Memory B cell (primary cell): ENCODE data around the gene FAH.

Experiments
- ATAC-seq: fragments of 150-1000 bp; cut with Tn5 transposase; 2 replicates; pipeline ENCODE4 v1.10.0; 2021; ENCODE audit warnings: low read depth, mild to moderate bottlenecking, moderate library complexity
- DNase-seq, 2 donors: peaks; one replicate each; pipeline ENCODE4 v3.0.0; 2022; ENCODE audit warnings: low spot score in 2 of 2
- H3K27ac Mint-ChIP-seq: one replicate; pipeline ENCODE4 v1.8.0; 2022; ENCODE audit warnings: mild to moderate bottlenecking, moderate library complexity, mixed read lengths
- H3K27me3 Mint-ChIP-seq: one replicate; pipeline ENCODE4 v1.8.0; 2022; ENCODE audit warnings: mixed read lengths
- H3K36me3 Mint-ChIP-seq: one replicate; pipeline ENCODE4 v1.8.0; 2022; ENCODE audit warnings: mild to moderate bottlenecking, mixed read lengths
- H3K4me1 Mint-ChIP-seq: one replicate; pipeline ENCODE4 v1.8.0; 2022; ENCODE audit warnings: mixed read lengths
- H3K4me3 Mint-ChIP-seq: one replicate; pipeline ENCODE4 v1.8.0; 2022; ENCODE audit warnings: mild to moderate bottlenecking, moderate library complexity, mixed read lengths
- H3K9me3 Mint-ChIP-seq: one replicate; pipeline ENCODE4 v1.8.0; 2022; ENCODE audit warnings: mixed read lengths

FAH gene

DNA sequence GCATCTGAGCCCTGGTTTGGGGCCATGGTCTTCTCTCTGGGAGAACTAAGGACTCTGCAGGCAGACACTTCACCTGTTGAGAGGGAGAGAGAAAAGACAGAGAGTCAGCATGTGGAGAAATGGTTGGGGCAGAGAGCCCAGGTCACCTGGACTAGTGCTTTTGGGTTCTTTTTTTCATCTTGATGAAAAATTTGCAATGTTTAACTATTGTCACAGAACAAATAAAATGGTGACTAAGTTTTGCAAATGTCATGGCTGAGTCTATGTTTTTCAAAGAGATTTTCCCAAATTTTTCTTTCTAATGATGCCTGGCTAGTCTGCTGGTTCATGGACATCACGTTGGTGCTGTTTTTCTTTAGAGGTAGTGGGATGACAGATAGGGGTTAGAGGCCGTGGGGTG, 17.8 kb downstream of the FAH start:
- Mint-ChIP-seq H3K27ac (no peak overlapping the region), H3K36me3 (no peaks in the 10 kb centered on the region), H3K9me3 (no peaks in the 10 kb centered on the region), H3K4me1 (peaks cover 8% of the 10 kb centered on the region), H3K27me3 (no peaks in the 10 kb centered on the region), H3K4me3 (no peak overlapping the region)
- DNase-seq (no peak), ATAC-seq (no peak)

DNA sequence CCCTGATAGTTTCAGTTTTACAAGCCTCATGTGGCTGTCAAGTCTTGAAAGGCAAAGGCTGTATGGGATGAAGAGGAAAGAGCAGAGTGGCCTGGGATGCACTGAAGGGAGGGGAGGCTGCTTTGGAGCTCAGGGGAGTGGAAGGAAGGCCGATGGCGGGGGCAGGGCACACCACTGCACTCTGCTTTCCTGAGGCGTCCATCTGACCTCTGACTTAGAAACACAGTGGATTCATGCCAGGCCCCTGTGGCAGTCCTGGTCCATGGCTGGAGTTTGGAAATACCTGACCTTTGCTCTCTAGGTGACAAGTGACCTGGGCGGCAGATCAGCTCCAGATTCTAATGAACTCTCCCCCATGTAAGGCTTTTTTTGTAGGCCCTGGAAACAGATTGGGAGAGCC, 19.0 kb downstream of the FAH start:
- H3K27ac Mint-ChIP-seq = no peak overlapping the region
- no peak for DNase-seq
- no peaks in the 10 kb centered on the region for H3K27me3 Mint-ChIP-seq
- no peak overlapping the region for H3K4me3 Mint-ChIP-seq
- H3K36me3 Mint-ChIP-seq = no peaks in the 10 kb centered on the region
- H3K9me3 Mint-ChIP-seq = no peaks in the 10 kb centered on the region
- no peak for ATAC-seq
- peaks cover 8% of the 10 kb centered on the region for H3K4me1 Mint-ChIP-seq

DNA sequence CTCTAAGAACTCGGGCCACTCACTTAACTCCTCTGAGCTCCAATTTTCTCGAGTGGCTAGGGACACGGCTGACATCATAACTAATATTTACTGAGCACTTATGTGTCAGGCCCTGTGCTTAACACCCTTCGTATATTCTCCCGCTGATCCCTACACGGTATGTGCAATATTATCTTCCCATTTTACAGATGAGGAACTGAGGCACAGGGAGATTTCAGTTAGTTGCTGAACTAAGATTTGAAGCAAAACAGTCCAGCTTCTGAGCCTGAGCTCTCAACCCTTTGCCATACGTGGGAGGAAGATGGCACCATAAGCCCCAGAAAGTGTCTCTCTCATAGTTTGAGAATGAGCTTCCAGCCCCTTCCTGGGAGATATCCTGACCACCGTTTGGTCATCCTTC, 19.6 kb downstream of the FAH start:
- Mint-ChIP-seq H3K27ac (no peak overlapping the region), H3K4me1 (peaks cover 8% of the 10 kb centered on the region), H3K36me3 (no peaks in the 10 kb centered on the region), H3K9me3 (no peaks in the 10 kb centered on the region), H3K27me3 (no peaks in the 10 kb centered on the region), H3K4me3 (no peak overlapping the region)
- no peak for DNase-seq
- no peak for ATAC-seq

DNA sequence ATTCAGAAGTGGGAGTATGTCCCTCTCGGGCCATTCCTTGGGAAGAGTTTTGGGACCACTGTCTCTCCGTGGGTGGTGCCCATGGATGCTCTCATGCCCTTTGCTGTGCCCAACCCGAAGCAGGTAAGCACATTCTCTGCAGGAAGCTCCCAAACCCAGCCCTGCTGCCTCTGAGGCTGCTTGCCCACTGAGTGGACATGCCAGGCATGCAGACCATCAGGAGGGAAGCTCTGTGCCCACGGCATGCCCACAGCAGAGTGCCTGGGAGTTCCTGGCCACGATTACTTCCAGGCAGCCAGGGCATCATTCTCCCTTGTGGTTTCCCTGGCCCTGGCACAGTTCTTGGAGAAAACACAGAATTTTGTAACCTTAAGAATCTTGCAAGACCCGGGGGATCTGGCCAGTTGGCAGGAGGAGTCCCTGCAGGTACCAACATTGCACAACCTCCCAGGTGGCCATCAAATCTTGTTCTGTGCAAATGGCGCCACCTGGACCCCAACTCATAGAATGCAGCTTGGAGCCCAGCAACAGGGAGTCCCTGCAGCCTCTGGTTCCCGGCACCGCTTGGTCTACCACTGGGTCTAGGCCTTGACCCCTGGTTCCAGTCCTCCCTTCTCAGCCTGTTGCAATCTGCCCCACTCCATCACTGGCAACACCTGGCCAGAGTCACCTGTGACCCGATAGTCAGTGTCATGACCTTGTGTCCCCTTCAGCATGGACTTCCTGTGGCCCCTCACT, 20.4 kb downstream of the FAH start:
- Mint-ChIP-seq H3K27ac (no peak overlapping the region), H3K4me3 (no peak overlapping the region)
- DNase-seq = peak; percentile 68 to 73

DNA sequence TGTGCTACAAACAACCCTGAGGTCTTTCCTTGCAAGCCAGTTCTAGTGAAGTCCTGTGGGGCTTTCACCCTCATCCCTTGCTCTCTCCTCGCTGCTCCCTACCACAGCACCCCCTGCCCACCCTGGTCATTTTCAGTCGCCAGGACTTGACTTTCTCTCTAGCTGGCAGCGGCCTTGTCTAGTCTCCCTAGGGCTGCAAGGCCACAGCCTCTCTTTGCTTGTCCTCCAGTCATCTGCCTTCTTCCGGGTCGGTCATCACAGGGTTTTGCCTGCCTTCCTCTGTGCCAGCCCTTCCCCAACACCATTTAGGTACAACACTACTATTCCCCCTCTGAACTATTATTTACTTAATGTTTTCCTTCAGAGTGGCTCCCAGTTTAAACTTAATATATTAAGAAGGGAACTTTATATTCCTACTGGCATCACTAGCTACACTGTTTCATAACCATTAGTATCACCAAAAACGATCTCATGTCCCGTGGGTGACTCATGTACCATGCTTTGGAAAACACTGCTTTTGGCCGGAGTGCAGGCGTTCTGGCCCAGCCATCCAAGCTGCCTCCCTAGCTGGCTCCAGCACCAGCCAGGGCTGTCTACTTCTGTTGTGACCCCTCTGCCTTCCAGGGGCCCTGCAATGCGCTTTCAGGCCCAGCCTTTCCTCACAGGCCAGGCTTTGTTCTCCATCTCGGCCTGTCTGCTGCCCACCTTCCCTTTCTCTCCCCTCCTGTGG, 21.4 kb downstream of the FAH start:
- ATAC-seq (no peak), DNase-seq (no peak)
- Mint-ChIP-seq H3K27ac (no peak overlapping the region), H3K9me3 (no peaks in the 10 kb centered on the region), H3K4me3 (no peak overlapping the region), H3K36me3 (peaks cover 2% of the 10 kb centered on the region), H3K4me1 (peaks cover 8% of the 10 kb centered on the region), H3K27me3 (no peaks in the 10 kb centered on the region)

More for the DNA sequence above, 20.4 kb downstream of the FAH start:
- H3K4me1 Mint-ChIP-seq = peaks cover 8% of the 10 kb centered on the region
- H3K9me3 Mint-ChIP-seq = no peaks in the 10 kb centered on the region
- H3K36me3 Mint-ChIP-seq = no peaks in the 10 kb centered on the region
- H3K27me3 Mint-ChIP-seq = no peaks in the 10 kb centered on the region
- peak; percentile 81 for ATAC-seq

DNA sequence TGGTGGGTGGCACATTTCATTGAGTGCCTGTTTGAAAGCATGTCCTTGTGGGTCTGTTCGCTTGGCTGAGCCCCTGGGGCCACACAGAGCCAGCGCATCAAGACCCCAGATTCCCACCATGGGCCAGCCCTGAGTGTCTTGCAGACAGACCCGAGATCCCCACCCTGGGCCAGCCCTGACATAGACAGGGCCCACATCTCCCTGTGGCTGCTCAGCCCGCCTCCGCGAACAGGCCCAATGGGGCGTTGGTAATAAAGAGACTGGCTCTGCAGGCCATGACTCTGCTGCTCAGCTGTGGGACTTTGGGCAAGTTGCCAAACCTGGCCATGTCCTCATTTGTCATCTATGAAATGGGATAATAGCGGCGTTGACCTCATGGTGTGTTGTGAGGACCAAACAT, 22.6 kb downstream of the FAH start:
- Mint-ChIP-seq H3K27ac (no peak overlapping the region), H3K36me3 (peaks cover 5% of the 10 kb centered on the region), H3K9me3 (no peaks in the 10 kb centered on the region), H3K4me1 (peaks cover 8% of the 10 kb centered on the region), H3K4me3 (no peak overlapping the region), H3K27me3 (no peaks in the 10 kb centered on the region)
- DNase-seq (no peak), ATAC-seq (no peak)

DNA sequence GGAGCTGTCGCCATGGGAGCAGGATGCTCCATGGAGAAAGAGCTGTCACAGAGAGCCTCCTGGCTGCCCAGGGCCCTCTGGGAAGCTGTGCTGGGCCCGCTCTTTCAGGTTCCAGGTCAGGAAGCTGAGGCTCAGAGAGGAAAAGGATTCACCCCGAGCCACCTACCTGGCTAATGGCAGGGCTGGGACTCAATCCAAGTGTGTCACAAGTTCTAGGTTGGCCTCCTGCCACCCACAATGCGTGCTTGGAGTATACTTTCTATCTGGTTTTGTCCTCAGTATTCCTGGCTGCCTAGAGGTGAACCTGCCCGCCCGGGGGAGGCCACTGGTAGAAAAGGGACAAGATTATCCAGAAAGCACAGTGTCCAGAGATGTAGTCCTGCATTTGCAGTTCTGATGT, 23.6 kb downstream of the FAH start:
- Mint-ChIP-seq H3K27me3 (no peaks in the 10 kb centered on the region), H3K4me1 (peaks cover 8% of the 10 kb centered on the region), H3K36me3 (peaks cover 7% of the 10 kb centered on the region), H3K4me3 (no peak overlapping the region), H3K9me3 (no peaks in the 10 kb centered on the region), H3K27ac (no peak overlapping the region)
- no peak for DNase-seq
- no peak for ATAC-seq

DNA sequence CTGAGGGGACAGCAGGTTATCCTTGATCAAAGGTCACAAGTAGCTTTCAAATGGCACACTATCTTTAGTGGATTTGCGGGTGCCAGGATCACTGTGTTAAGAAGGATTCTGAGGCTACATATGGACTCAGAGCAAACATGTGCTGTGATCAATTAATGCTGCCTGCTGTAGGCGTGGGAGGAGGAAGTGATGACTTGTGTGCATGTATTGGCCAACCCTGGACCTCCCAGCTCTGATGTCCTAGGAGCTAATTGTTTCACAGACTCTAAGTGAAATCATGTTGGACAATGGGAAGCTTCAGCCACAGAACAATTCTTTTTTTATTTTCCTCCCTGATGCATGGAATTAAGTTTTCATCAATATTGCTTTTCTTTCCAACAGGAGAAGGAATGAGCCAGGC, 24.4 kb downstream of the FAH start:
- no peak overlapping the region for H3K4me3 Mint-ChIP-seq
- peaks cover 8% of the 10 kb centered on the region for H3K4me1 Mint-ChIP-seq
- H3K9me3 Mint-ChIP-seq = no peaks in the 10 kb centered on the region
- no peaks in the 10 kb centered on the region for H3K27me3 Mint-ChIP-seq
- H3K36me3 Mint-ChIP-seq = peaks cover 11% of the 10 kb centered on the region
- H3K27ac Mint-ChIP-seq = no peak overlapping the region
- ATAC-seq (no peak), DNase-seq (no peak)

DNA sequence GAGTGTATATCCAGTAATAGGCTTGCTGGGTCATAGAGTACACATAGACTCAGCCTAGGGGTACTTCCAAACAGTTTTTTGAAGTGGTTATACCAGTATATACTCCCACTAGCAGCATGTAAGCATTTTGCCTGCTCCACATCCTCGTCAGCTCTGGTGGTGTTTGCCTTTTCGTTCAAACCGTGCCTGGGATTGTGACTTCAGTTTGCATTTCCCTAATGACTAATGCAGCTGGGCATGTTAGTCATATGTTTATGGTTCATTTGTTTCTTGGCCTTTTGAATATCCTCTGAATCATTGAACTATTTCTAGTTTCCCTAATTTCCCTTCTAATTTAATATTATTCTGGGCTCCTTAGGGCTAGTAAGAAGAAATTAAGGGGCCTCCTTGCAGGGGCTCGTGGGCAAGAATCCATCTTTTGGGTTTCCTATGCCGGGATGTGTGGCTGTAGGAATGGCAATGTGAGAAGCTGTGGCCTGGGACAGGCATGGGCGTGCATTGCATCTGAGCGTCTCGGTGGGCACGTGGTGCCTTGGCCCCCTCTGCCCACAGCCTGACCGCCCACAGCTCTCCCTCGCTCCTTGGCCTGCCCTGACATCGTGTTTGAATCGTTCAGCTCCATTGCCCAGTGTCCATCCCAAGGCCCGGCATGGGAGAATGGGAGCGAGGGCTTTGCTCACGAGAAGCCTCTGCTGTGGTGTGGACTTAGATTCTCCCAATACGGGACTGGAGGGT, 26.4 kb downstream of the FAH start:
- H3K4me3 Mint-ChIP-seq = no peak overlapping the region
- H3K4me1 Mint-ChIP-seq = no peaks in the 10 kb centered on the region
- peaks cover 12% of the 10 kb centered on the region for H3K36me3 Mint-ChIP-seq
- no peak overlapping the region for H3K27ac Mint-ChIP-seq
- no peaks in the 10 kb centered on the region for H3K27me3 Mint-ChIP-seq
- no peaks in the 10 kb centered on the region for H3K9me3 Mint-ChIP-seq
- ATAC-seq (no peak), DNase-seq (no peak)

DNA sequence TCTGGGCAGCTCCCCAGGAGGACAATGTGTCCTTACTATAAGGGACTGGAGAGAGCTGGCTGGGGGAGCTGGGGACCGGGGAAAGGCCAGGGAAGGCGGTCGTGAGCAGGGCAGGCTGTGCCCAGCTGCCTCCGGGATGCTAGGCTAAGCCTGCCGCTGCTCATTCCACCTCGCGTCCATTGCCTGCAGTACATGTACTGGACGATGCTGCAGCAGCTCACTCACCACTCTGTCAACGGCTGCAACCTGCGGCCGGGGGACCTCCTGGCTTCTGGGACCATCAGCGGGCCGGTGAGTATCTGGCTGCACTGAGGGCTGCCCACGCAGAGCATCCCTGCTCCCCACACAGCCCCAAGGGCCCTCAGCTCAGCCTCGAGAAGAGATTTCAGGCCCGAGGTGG, 27.1 kb downstream of the FAH start:
- H3K4me3 Mint-ChIP-seq = no peak overlapping the region
- peaks cover 12% of the 10 kb centered on the region for H3K36me3 Mint-ChIP-seq
- H3K27ac Mint-ChIP-seq = no peak overlapping the region
- no peaks in the 10 kb centered on the region for H3K27me3 Mint-ChIP-seq
- H3K4me1 Mint-ChIP-seq = no peaks in the 10 kb centered on the region
- H3K9me3 Mint-ChIP-seq = no peaks in the 10 kb centered on the region
- no peak for DNase-seq
- no peak for ATAC-seq

DNA sequence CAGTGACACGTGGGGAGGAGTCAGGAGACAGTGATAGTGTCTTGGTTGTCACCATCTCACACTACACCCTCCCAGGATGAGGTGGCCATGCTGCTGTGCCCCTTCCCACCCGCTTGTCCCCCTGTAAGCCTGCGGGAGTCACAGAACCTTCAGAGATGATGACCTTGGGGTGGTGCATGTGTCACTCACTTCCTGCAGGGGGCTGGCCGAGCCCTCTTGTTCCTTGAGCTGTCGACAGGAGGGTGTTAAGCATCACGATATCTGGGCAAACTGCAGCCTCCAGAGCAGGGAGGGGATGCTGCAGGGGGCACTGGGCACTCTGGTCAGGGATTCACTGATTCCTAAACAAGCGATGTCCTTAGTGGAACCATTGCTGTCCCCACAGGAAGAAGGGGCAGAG, 27.7 kb downstream of the FAH start:
- no peaks in the 10 kb centered on the region for H3K9me3 Mint-ChIP-seq
- DNase-seq = no peak
- ATAC-seq = no peak

DNA sequence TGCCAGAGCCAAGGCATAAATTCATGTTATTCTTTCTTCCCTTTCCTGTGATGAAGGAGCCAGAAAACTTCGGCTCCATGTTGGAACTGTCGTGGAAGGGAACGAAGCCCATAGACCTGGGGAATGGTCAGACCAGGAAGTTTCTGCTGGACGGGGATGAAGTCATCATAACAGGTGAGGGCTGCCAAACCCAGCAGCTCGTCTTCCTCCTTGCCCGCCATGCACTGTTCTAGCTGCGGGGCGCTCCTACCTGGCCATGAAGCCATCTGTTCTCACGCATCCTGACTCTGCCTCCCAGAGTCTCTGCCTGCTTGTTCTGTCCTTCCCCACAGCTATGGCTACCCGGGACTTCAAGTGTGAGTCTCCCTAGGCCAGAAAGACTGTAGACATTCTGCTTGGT, 28.2 kb downstream of the FAH start:
- DNase-seq = no peak
- Mint-ChIP-seq H3K27ac (no peak overlapping the region), H3K9me3 (no peaks in the 10 kb centered on the region), H3K27me3 (no peaks in the 10 kb centered on the region), H3K4me1 (no peaks in the 10 kb centered on the region), H3K4me3 (no peak overlapping the region), H3K36me3 (peaks cover 16% of the 10 kb centered on the region)
- ATAC-seq = no peak

More for the DNA sequence above, 27.7 kb downstream of the FAH start:
- no peak overlapping the region for H3K27ac Mint-ChIP-seq
- no peaks in the 10 kb centered on the region for H3K27me3 Mint-ChIP-seq
- no peak overlapping the region for H3K4me3 Mint-ChIP-seq
- no peaks in the 10 kb centered on the region for H3K4me1 Mint-ChIP-seq
- H3K36me3 Mint-ChIP-seq = peaks cover 15% of the 10 kb centered on the region

DNA sequence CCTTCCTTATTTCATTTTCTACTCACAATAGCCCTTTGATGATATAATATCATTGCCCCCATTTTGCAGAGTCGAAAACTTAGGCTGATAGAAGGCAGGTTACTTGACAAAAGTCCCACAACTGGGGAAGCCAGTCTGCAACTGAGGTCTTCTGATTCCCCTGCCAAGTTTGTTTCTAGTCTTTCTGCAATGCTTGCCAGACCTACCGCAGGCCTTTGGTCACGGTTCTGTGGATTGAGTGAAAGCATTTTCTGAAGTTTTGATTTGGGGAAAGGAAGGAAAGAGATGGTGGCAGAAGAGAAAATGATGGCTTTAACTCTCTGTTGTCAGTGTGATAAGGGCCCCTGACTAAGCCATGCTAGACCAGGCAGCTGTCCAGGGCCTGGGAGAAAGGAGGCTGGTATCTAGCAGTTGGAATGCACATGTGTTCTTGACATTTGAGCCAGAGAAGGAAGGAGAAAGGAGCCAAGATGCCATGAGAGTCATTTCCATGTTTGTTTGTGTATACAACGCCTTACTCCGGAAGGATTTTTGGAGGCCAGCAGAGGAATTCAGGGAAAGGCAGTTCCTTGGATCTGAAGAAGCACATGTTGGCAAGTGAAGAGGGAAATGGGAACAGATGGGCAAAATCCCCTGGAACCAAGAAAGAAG, 29.9 kb downstream of the FAH start:
- no peaks in the 10 kb centered on the region for H3K9me3 Mint-ChIP-seq
- H3K4me3 Mint-ChIP-seq = no peak overlapping the region
- no peak overlapping the region for H3K27ac Mint-ChIP-seq
- H3K36me3 Mint-ChIP-seq = peaks cover 27% of the 10 kb centered on the region
- DNase-seq (no peak), ATAC-seq (no peak)
- H3K27me3 Mint-ChIP-seq = no peaks in the 10 kb centered on the region
- no peaks in the 10 kb centered on the region for H3K4me1 Mint-ChIP-seq

DNA sequence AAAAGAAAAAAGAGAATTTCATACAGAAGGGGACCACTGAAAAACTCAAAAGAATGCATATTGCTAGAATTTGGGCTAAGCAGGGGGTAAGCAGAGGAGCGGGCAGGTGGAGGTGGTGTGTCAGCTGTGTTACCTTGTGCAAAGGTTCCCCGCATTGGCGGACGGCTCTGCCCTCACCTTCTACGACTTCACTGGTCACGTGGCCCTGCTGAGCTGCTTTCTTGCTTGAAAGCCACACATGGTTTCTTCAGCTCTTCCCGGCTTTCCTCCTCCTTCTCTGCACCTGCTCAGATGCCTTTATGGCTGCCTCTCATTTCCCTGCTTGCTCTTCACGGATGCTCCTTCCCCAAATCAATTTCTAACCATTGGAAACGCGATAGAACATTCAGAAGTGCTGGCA, 30.5 kb downstream of the FAH start:
- Mint-ChIP-seq H3K4me3 (no peak overlapping the region), H3K9me3 (no peaks in the 10 kb centered on the region), H3K36me3 (peaks cover 27% of the 10 kb centered on the region), H3K4me1 (no peaks in the 10 kb centered on the region), H3K27ac (no peak overlapping the region), H3K27me3 (no peaks in the 10 kb centered on the region)
- ATAC-seq (no peak), DNase-seq (no peak)
